Stimulated activated CD8-positive, alpha-beta memory T cell treated with anti-CD3 and anti-CD28 coated beads, Interleukin-12 subunit alpha, Interleukin-12 subunit beta, amount 100 ng/mL, for 24 hours (primary cell): ENCODE results near the gene OR10H2.
"Not testable (repeated sequence)": the region's sequence is repeated elsewhere in the genome, so short reads cannot be mapped to it uniquely, and the experiment has no call there.

Experiments
- DNase-seq: peaks from one replicate; pipeline ENCODE4 v3.0.0-alpha.2; 2020; ENCODE audit errors: extremely low read depth

Gene OR10H2

GRCh38 chr19:15727724-15728123 lies at the start of gene OR10H2:
Gene OR10H2, plus strand, starts transcription at chr19:15728024. Its CDS starts 20 bp downstream, at chr19:15728044.
- no peak for DNase-seq

- DNase-seq, result no peak
Observed at GRCh38 chr19:15679089-15679488, 48.7 kb upstream of the OR10H2 start.

DNA sequence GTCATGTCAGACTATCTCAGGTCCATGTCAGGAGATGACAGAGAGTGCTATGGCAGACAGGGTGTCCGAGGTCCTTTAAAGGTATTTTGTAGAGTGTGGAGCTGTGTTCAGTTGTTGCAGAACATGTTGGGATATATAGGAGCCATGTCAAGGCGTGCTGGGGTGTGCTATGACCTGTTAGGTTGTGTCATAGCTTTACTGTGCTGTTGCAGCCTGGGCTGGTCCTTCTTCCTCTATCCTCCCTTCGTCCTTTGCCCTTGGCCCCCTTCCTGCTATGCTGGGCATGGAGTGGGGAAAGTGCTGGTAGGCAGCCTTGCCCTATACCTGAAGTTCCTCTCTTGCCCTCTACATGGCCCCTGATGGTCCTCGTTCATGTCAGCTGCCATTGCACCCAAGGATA lies 48.0 kb upstream of the OR10H2 start:
- not testable (repeated sequence) for DNase-seq

- no peak for DNase-seq
Observed at GRCh38 chr19:15680478-15681322, 47.1 kb upstream of the OR10H2 start.

DNA sequence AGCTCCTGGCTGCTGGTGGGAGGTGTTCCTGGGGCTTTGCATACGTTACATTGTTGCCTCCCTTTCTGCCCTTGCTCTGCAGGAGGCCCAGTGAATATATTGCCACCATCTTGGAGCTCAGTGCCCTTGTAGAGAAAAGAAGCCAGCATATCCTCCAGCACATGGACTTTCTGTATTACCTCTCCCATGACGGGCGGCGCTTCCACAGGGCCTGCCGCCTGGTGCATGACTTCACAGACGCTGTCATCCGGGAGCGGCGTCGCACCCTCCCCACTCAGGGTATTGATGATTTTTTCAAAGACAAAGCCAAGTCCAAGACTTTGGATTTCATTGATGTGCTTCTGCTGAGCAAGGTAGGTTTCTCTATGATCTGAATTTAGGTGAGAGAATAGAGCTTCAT lies 44.4 kb upstream of the OR10H2 start:
- no peak for DNase-seq

GRCh38 chr19:15684828-15685227 lies 43.0 kb upstream of the OR10H2 start:
- no peak for DNase-seq

DNA sequence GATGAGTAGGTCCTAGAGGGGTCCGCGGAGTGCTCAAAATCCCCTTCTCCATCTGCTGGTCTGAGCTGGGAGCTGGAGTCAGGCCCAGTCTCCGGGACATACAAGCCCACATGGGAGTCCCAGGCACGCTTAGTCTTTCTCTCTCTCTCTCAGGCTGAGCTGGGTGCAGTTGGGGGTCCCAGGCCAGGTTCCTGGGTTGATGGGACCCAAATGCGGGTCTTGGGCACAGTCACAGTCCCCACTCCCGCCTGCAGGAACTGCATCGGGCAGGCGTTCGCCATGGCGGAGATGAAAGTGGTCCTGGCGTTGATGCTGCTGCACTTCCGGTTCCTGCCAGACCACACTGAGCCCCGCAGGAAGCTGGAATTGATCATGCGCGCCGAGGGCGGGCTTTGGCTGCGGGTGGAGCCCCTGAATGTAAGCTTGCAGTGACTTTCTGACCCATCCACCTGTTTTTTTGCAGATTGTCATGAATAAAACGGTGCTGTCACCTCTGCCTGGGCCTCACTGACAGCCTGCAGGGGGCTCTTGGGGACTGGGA lies 31.1 kb upstream of the OR10H2 start:
- DNase-seq, result no peak

- no peak for DNase-seq
Observed at GRCh38 chr19:15701757-15702533, 25.9 kb upstream of the OR10H2 start.

DNA sequence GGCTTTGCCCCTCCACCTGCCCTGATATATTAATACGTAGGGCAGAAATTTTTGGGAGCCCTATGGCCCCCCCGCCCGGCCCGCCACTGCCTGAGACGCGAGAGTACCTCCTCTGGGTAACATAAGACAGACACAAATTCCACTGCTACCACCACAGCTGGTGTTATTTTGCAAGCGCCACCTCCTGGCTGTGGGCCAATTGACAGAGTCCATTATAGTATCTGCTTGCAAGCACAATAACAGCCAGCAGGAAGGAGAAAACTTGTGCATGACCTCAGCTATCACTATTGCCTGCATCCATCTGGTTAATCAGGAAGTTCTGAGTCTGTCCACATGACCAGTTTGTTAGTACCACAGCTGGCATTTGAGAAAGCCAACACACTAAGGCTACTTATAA lies 25.3 kb upstream of the OR10H2 start:
- DNase-seq, result no peak

DNA sequence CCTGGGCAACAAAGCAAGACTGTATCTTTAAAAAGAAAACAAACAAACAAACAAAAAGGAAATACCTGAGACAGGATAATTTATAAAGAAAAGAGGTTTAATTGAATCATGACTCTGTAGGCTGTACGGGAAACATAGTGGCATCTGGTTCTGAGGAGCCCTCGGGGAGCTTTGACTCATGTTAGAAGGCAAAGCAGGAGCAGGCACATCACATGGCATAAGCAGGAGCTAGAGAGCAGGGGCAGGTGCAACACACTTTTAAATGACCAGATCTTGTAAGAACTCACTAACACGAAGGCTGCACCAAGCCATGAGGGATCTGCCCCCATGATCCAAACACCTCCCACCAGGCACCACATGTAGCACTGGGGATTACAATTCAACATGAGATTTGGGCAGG lies 13.2 kb upstream of the OR10H2 start:
- DNase-seq, result no peak

- DNase-seq, result no peak
Observed at GRCh38 chr19:15715642-15716041, 12.2 kb upstream of the OR10H2 start.

DNA sequence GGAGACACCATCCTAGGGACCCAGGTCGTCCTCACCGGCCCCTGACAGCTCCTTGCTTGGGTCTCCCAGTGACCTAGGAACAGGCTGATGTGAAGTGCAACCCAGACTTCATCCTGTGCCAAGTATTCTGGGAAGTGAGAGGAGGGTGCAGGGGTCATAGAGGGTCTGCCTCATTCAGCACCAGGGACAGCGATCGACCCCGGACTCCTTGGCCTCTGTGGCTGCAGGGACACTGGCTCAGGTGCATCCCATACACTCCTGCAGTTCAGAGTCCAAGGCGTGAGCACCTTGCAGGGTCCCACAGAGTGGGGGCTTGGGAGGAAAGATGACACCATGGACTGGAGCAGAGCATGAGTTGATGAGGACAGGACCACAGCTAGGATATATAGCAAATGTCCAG lies 10.0 kb upstream of the OR10H2 start:
- no peak for DNase-seq

DNA sequence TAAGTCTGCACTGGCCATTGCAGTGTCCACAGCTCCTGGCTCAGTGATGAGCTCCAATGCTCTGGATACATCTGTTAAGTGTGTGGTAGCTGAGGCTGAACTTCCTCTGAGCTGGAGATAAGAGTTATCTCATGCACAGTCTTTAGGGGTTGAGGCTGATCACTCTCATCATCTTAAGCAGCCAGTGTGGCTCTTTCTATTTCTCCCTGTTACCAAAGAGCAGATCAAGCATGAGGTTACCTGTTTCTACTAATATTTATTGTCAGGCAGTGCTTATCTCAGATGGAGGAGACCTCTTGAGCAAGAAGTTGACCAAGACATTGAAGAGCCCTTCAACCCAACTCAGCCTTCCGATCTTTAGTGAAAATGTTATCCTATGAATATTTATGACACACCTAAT lies 6.6 kb upstream of the OR10H2 start:
- DNase-seq, result no peak

DNA sequence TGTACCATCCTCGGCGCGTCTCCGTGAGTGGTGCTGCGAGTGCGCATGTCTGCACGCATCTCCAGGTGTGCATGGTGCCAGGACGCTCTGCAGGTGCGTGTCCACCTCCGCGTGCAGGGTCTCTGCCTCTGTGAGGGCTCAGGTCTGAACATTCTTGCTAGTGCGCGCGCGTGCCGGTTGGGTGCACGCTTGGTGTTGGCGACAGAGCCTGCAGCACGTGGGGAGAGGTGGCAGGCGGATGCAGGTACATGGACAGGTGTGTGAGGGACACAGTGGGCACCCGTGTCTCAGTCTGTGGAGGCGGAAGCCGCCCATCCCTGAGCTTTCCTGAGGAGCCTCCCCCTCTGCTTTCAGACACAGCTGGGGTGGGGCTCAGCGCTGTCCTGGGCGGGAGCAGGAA lies 4.9 kb upstream of the OR10H2 start:
- DNase-seq, result no peak

DNA sequence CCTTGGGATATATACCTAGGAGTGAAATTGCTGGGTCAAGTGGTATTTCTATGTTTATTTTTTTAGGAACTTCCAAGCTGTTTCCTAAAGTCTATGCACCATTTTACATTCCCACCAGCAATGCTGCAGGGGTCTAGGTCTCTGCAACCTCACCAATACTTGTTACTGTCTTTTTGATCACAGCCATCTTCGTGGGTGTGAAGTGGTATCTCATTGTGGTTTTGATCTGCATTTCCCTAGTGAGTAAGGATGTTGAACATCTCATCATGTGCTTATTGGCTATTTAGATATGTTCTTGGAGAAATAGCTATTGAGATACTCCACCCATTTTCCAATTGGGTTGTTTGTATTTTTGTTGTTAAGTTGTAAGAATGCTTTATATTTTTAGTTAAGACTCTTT lies 2.7 kb downstream of the OR10H2 start:
- DNase-seq, result no peak

DNA sequence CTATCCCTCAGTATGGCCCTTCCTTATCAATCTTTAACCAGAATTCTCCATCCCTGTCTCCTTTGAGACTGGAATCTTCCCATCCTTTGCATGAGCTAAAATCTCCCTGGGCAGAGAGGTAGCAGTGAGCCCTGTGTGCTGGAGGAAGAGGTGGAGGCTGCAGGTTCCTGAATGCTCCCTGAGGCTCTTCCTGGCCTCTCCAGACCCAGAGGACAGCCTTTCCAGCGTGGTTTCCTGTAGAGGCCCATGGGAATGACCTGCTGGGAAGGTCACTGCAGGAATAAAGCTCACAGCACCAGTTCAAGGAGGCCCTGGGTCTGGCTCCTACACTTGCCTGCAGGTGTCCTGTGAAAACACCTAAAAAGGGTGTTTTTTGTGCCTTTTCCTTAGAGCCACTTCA lies 4.6 kb downstream of the OR10H2 start:
- no peak for DNase-seq

- no peak for DNase-seq
Observed at GRCh38 chr19:15733895-15734294, 6.1 kb downstream of the OR10H2 start.

- DNase-seq, result no peak
Observed at GRCh38 chr19:15737722-15738121, 9.9 kb downstream of the OR10H2 start, which contains the start of gene OR10H3. Gene OR10H3, plus strand, starts transcription at chr19:15737985. Its CDS starts 3,408 bp downstream, at chr19:15741393.

GRCh38 chr19:15740785-15741184 lies 13.0 kb downstream of the OR10H2 start:
- DNase-seq, result no peak

DNA sequence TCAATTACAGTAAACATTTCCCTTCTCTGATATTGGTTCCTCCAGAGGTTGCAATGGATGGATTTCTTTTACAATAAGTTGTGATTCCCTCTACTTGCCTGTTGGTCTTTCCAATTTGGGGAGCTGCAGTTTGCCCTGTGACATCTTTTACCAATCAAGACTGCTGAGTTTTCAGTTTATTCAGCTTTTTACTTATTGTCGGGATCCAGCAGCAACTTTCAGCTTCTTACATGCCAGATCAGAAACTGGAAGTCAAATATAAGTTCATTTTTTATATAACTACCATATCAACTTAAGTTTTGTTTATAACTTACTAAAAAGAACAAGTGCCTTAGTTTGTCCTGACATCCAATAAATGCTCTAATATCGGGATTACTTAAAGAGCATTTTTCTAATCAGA lies 20.4 kb downstream of the OR10H2 start:
- DNase-seq, result no peak

- no peak for DNase-seq
Observed at GRCh38 chr19:15758379-15758778, 30.6 kb downstream of the OR10H2 start.

GRCh38 chr19:15759962-15760565 lies 32.2 kb downstream of the OR10H2 start:
- no peak for DNase-seq
